GM18868 (cell line): ENCODE results near the gene DNAI2.
"Not testable (repeated sequence)": the region's sequence is repeated elsewhere in the genome, so short reads cannot be mapped to it uniquely, and the experiment has no call there.

Experiments used
- ATAC-seq: cut with Tn5 transposase; IDR thresholded peaks from one replicate; pipeline ENCODE4 v1.9.1; 2021; ENCODE audit warnings: mild to moderate bottlenecking, moderate library complexity; ENCODE audit not compliant: unreplicated experiment

Gene DNAI2

GRCh38 chr17:74244128-74244527 lies 29.9 kb upstream of the DNAI2 start:
- ATAC-seq = no peak

- no peak for ATAC-seq
Observed at GRCh38 chr17:74244548-74244947, 29.5 kb upstream of the DNAI2 start.

GRCh38 chr17:74245145-74245831 lies 28.7 kb upstream of the DNAI2 start:
- ATAC-seq = no peak

GRCh38 chr17:74245871-74246270 lies 28.2 kb upstream of the DNAI2 start:
- no peak for ATAC-seq

GRCh38 chr17:74249590-74250270 lies 24.3 kb upstream of the DNAI2 start:
- no peak for ATAC-seq

- ATAC-seq = no peak
Observed at GRCh38 chr17:74250324-74250995, 23.6 kb upstream of the DNAI2 start.

GRCh38 chr17:74251051-74251450 lies 23.0 kb upstream of the DNAI2 start:
- ATAC-seq = no peak

GRCh38 chr17:74251569-74251968 lies 22.5 kb upstream of the DNAI2 start:
- no peak for ATAC-seq

GRCh38 chr17:74252211-74252610 lies 21.8 kb upstream of the DNAI2 start:
- no peak for ATAC-seq

GRCh38 chr17:74253036-74253435 lies 21.0 kb upstream of the DNAI2 start:
- ATAC-seq = no peak

- ATAC-seq = no peak
Observed at GRCh38 chr17:74257311-74257710, 16.7 kb upstream of the DNAI2 start.

GRCh38 chr17:74259667-74260524 lies 14.1 kb upstream of the DNAI2 start:
- no peak for ATAC-seq

GRCh38 chr17:74260525-74260850 lies 13.5 kb upstream of the DNAI2 start:
- ATAC-seq = no peak

- no peak for ATAC-seq
Observed at GRCh38 chr17:74262601-74263000, 11.4 kb upstream of the DNAI2 start.

GRCh38 chr17:74267054-74267453 lies 7.0 kb upstream of the DNAI2 start:
- ATAC-seq = not testable (repeated sequence)

GRCh38 chr17:74267579-74267978 lies 6.5 kb upstream of the DNAI2 start:
- ATAC-seq = no peak

- ATAC-seq = no peak
Observed at GRCh38 chr17:74267987-74268499, 6.0 kb upstream of the DNAI2 start.

GRCh38 chr17:74268558-74268957 lies 5.5 kb upstream of the DNAI2 start:
- ATAC-seq = no peak

- no peak for ATAC-seq
Observed at GRCh38 chr17:74270333-74270732, 3.7 kb upstream of the DNAI2 start.

GRCh38 chr17:74271281-74271680 lies 2.8 kb upstream of the DNAI2 start:
- no peak for ATAC-seq

GRCh38 chr17:74271901-74272561 lies 2.0 kb upstream of the DNAI2 start:
- ATAC-seq = no peak
